ENCODE results near the gene ITGA3.

GRCh38 chr17:50057521-50057991, 1.6 kb downstream of the ITGA3 start:
- no peak for TF ChIP-seq CTCF (IDR thresholded peaks at IDR 0.05)
- TF ChIP-seq EP300 (IDR thresholded peaks at IDR 0.05), result no peak
- TF ChIP-seq KDM1A (IDR thresholded peaks at IDR 0.05; ENCODE audit: low read depth), result no peak
- TF ChIP-seq RFX5 (IDR thresholded peaks at IDR 0.05), result no peak
- TF ChIP-seq BHLHE40 (IDR thresholded peaks at IDR 0.05; ENCODE audit: low read depth, low read length), result no peak
- no peak for TF ChIP-seq POLR2A (IDR thresholded peaks at IDR 0.05; ENCODE audit: low read length)

All from A549 (cell line).